SU-DHL-6 (cell line): ENCODE data around the gene CCDC182.

Source experiments
- H2AFZ ChIP-seq: fragments of 200-600 bp; sonication (generic); 2 replicates; pipeline ENCODE4 v1.6.1; 2014; ENCODE audit warnings: low read depth, mild to moderate bottlenecking, moderate library complexity, mixed read lengths, antibody characterized with exemption, low read length; ENCODE audit not compliant: severe bottlenecking
- H3F3A ChIP-seq: fragments of 200-600 bp; shearing (Covaris generic); 2 replicates; pipeline ENCODE4 v1.6.0; 2016; ENCODE audit warnings: antibody characterized with exemption, mild to moderate bottlenecking; ENCODE audit not compliant: insufficient read depth
- H3K27ac ChIP-seq: fragments of 200-600 bp; sonication (generic); 2 replicates; pipeline ENCODE4 v1.5.1; 2016; ENCODE audit warnings: low read depth, mild to moderate bottlenecking, low read length, moderate library complexity, mixed read lengths
- H3K27me3 ChIP-seq: fragments of 200-600 bp; sonication (generic), shearing (Covaris generic); 2 replicates; pipeline ENCODE4 v1.6.0; 2014; ENCODE audit warnings: mild to moderate bottlenecking, low read length
- H3K36me3 ChIP-seq: fragments of 200-600 bp; sonication (generic); 2 replicates; pipeline ENCODE4 v1.6.1; 2014; ENCODE audit warnings: mild to moderate bottlenecking, low read length, mixed read lengths
- H3K4me2 ChIP-seq: fragments of 300-600, 200-600 bp; shearing (Covaris generic), sonication (generic); 2 replicates; pipeline ENCODE4 v1.6.0; 2014; ENCODE audit warnings: low read length, low read depth, mild to moderate bottlenecking; ENCODE audit not compliant: poor library complexity, severe bottlenecking
- H3K4me3 ChIP-seq: fragments of 200-600 bp; sonication (generic); 2 replicates; pipeline ENCODE4 v1.5.1; 2014; ENCODE audit warnings: antibody characterized with exemption, low read length, mild to moderate bottlenecking, mixed read lengths; ENCODE audit not compliant: insufficient read depth, poor library complexity, severe bottlenecking
- H3K79me2 ChIP-seq: fragments of 200-600 bp; sonication (generic); 2 replicates; pipeline ENCODE4 v1.6.1; 2014; ENCODE audit warnings: mild to moderate bottlenecking, low read length, moderate library complexity; ENCODE audit not compliant: insufficient read depth
- H3K9ac ChIP-seq: fragments of 200-600 bp; sonication (generic); 2 replicates; pipeline ENCODE4 v1.7.0; 2014; ENCODE audit warnings: mild to moderate bottlenecking, low read length
- H3K9me2 ChIP-seq: fragments of 200-600 bp; sonication (generic); replicated peaks from 2 replicates; pipeline ENCODE4 v1.6.1; 2014; ENCODE audit warnings: low read length; ENCODE audit not compliant: insufficient read depth
- H3K9me3 ChIP-seq: fragments of 200-600 bp; sonication (generic); 2 replicates; pipeline ENCODE4 v1.6.1; 2014; ENCODE audit warnings: low read length, mixed read lengths; ENCODE audit not compliant: insufficient read depth
- H4K20me1 ChIP-seq: fragments of 200-600 bp; sonication (generic); 2 replicates; pipeline ENCODE4 v1.6.1; 2014; ENCODE audit warnings: low read depth, mild to moderate bottlenecking, antibody characterized with exemption, low read length, moderate library complexity, mixed read lengths
- CTCF ChIP-seq: fragments of 200-600 bp; sonication (generic); IDR thresholded peaks from one replicate; pipeline ENCODE4 v1.5.1; 2017; ENCODE audit warnings: antibody characterized with exemption, mild to moderate bottlenecking, low read length, moderate library complexity; ENCODE audit not compliant: insufficient read depth, poor library complexity, severe bottlenecking
- EZH2phosphoT487 ChIP-seq: fragments of 200-600 bp; sonication (generic), shearing (Covaris generic); conservative IDR thresholded peaks from 2 replicates; pipeline ENCODE4 v1.6.1; 2018; ENCODE audit warnings: mild to moderate bottlenecking, antibody characterized with exemption, low read length, moderate library complexity, mixed read lengths

The CCDC182 gene

GRCh38 chr17:57766318-57766943, 21.3 kb upstream of the CCDC182 start:
- no peaks in the 10 kb centered on the region for H3K9me2 ChIP-seq
- H2AFZ ChIP-seq, result no peak overlapping the region
- H3K9ac ChIP-seq, result no peak overlapping the region
- H3K4me3 ChIP-seq, result no peak overlapping the region
- H3K9me3 ChIP-seq, result no peaks in the 10 kb centered on the region
- H3K36me3 ChIP-seq, result no peaks in the 10 kb centered on the region
- TF ChIP-seq EZH2phosphoT487 (no peak), CTCF (no peak)
- no peak overlapping the region for H3K4me2 ChIP-seq
- no peaks in the 10 kb centered on the region for H3K27me3 ChIP-seq
- no peaks in the 10 kb centered on the region for H3K79me2 ChIP-seq
- no peak overlapping the region for H3K27ac ChIP-seq
- no peaks in the 10 kb centered on the region for H3F3A ChIP-seq
- no peaks in the 10 kb centered on the region for H4K20me1 ChIP-seq

GRCh38 chr17:57762452-57763395, 17.6 kb upstream of the CCDC182 start:
- Histone ChIP-seq H2AFZ (no peak overlapping the region), H3K9ac (no peak overlapping the region), H4K20me1 (no peaks in the 10 kb centered on the region), H3F3A (no peaks in the 10 kb centered on the region), H3K79me2 (no peaks in the 10 kb centered on the region), H3K9me3 (no peaks in the 10 kb centered on the region), H3K9me2 (no peaks in the 10 kb centered on the region), H3K4me3 (no peak overlapping the region), H3K4me2 (no peak overlapping the region), H3K36me3 (no peaks in the 10 kb centered on the region), H3K27me3 (no peaks in the 10 kb centered on the region), H3K27ac (no peak overlapping the region)
- TF ChIP-seq EZH2phosphoT487, result no peak

DNA sequence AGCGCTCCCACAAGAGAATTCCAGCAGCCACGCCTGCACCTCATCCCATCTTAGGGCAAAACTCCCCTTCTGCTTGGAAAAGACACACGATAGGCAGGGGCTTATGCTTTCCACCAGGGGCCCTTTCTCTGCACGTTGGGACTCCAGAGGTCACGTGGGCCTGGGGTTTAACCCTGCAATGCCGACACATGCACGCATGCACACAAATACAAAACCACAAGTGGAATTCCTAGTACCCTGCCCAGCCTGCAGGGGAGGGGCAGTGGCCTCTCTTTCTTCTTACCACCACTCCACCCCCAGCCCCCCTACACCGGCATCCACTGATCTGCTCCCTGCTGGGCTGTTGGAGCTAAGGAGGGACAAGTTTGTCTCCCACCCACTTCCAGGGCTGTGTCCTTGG, 16.8 kb upstream of the CCDC182 start:
- Histone ChIP-seq H3K4me2 (no peak overlapping the region), H3K9me3 (no peaks in the 10 kb centered on the region), H4K20me1 (no peaks in the 10 kb centered on the region), H3K36me3 (no peaks in the 10 kb centered on the region), H3K79me2 (no peaks in the 10 kb centered on the region), H3K27me3 (no peaks in the 10 kb centered on the region), H3F3A (no peaks in the 10 kb centered on the region), H3K9ac (no peak overlapping the region), H3K27ac (no peak overlapping the region), H3K4me3 (no peak overlapping the region), H3K9me2 (no peaks in the 10 kb centered on the region), H2AFZ (no peak overlapping the region)
- TF ChIP-seq CTCF, result no peak
- no peak for TF ChIP-seq EZH2phosphoT487

DNA sequence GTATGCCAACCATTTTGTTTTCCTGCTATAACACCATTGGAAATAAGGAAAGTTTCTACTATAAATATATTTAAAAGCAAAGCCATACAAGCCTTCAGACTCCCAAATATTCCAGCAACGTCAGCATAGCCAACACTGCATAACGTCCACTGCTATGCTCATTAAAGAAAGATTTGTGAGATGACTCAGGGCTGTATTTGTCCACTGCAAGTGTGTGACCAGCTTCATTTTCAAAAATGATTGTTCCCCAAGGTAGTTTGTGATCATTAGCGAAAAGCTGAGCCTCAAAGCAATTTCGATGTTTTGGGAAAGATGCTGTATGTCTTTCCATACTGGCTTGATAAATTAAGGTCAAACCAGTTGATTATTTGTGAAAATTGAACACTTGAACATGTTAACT, 14.9 kb upstream of the CCDC182 start:
- H3K36me3 ChIP-seq, result no peaks in the 10 kb centered on the region
- H4K20me1 ChIP-seq, result no peaks in the 10 kb centered on the region
- no peaks in the 10 kb centered on the region for H3K27me3 ChIP-seq
- H3K79me2 ChIP-seq, result no peaks in the 10 kb centered on the region
- no peaks in the 10 kb centered on the region for H3K9me2 ChIP-seq
- no peak overlapping the region for H3K9ac ChIP-seq
- H3K4me3 ChIP-seq, result no peak overlapping the region
- no peak for TF ChIP-seq CTCF
- TF ChIP-seq EZH2phosphoT487, result no peak
- H3K27ac ChIP-seq, result no peak overlapping the region
- no peaks in the 10 kb centered on the region for H3K9me3 ChIP-seq
- no peaks in the 10 kb centered on the region for H3F3A ChIP-seq
- no peak overlapping the region for H2AFZ ChIP-seq
- H3K4me2 ChIP-seq, result no peak overlapping the region
